ENCODE data around the gene HEG1.

Gene HEG1

DNA sequence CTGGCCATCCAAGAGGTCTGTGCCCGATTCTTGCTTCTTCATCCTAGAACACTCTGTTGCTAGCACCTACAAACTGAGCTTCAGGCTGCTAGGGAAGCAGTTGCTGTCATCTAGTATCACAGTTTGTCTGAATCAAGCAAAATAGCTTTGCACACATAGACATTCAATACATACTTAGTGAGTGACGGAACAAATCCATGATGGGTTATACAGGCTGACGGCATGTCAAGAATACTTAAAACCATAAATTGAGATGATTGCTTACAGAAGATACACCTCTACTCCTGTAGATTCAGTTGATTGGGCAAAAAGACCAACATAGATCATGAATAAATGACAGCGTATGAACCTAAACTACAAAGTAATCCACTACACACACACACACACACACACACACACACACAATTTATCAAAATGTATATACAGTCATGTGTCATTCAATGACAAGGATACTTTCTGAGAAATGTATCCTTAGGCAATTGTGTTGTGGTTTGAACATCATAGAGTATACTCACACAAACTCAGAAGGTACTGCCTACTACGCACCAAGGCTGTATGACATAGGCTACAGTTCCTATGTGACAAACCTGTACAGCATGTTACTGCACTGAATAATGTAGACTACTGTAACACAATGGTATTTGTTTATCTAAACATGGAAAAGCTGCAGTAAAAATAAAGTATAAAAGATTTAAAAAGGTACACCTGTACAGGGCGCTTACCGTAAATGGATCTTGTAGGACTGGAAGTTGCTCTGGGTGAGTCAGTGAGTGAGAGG lies 14.4 kb upstream of the HEG1 start:
- DNase-seq (ENCODE audit: low read depth in 3 of 3, low spot score in 1 of 3): no peak

DNA sequence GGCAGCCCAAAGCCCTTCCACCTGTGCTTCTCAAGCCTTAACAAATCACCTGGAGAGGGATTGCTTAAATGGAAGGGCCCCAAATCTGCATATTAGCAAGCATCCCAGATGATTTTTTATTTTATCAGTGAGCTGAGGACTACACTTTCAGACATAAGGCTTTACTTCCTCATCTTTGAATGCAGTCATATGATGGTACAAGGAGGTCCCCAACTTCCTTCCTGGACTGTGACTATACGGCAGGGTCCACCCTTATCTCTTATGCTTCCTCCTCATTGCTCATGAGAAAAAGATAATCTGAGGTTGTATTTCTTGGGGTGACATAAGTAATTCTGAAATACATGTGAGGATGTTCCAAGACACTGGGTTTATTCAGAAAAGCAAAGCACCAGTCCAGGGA lies 13.7 kb upstream of the HEG1 start:
- DNase-seq (ENCODE audit: low read depth in 3 of 3, low spot score in 1 of 3): no peak

DNA sequence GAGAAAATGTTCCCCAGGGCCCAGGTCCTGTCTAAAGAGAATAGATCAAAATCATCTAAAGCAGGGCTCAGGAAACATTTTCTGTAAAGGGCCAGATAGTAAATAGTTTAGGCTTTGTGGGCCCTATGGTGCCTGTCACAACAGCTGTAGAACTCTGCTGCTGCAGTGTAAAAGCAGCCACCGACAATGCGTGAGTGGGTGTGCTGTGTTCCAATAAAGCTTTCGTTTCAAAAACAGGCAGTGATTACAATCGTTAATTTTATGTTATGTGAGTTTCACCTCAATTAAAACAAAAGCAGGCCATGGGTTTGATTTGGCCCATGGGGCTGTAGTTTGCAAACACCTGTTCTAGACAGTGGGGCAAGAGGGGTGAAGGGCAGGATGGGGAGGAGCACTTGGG lies 12.5 kb upstream of the HEG1 start:
- DNase-seq (ENCODE audit: low read depth in 3 of 3, low spot score in 1 of 3): no peak

DNA sequence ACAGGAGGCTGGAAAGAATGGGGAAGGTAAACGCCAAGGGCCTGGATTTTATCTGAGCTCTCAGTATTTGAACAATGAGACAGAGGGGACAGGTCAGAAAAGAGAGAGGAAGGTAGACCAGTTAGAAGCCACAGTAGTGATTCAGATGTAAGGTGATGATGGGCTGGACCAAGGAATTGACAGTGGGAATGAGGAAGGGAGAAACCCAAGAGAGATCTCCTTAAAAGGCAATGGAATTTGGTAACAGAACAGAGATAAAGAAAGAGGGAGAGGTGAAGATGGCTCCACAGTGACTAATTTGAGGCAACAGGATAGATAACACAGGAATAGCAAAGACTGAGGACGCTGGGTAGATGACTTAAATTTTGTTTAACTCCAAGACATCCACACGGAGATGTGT lies 11.4 kb upstream of the HEG1 start:
- no peak for DNase-seq (ENCODE audit: low read depth in 3 of 3, low spot score in 1 of 3)

DNA sequence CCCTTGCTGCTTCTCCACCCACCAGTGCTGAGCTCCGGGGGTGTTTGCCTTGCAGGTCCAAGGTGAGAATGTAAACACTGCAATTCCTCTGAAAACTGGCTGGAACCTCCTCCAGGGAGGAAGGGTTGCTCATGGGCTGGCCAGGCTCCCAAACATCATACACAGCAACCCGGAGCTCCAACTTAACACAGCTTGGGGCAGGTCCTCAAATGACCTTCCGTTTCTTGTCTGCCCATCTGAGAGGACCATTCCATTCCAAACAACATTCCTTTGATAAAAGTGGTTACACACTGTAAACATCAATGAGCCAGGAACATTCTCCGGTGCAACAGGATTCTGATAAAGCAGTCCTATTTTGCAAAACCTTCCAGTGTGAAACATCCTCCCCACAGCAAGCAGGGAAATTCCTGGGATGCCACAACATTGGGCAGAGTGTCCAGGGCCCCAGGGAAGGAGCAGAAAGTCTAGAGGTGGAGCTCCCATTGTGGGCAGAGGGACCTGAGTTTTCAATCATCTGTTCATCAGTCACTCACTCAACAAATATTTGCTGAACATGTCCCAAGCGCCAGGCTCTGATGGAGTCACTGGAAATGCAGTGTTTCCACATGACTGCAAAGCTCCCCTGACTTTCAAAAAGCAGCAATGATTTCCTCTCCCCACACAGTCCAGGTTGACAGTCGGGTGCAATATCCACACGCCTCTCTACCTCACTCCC lies 7.3 kb upstream of the HEG1 start:
- no peak for DNase-seq (ENCODE audit: low read depth in 3 of 3, low spot score in 1 of 3)

DNA sequence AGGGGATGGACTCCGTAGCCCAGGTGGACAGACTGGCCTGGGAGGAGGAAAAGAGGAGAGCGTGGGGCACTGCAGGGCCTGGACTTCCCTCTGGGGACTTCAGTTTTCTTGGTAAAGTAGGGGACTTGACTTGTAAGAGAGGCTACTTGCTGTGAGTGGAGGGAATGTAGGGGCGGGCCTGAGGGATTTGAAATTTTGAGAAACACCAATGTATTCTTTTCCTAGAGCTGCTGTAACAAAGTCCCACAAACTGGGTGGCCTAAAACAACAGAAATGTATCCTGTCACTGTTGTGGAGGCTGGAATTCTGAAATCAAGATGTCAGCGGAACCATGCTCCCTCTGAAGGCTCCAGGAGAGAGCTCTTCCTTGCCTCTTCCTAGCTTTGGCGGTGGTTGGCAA lies 5.8 kb upstream of the HEG1 start:
- DNase-seq (ENCODE audit: low read depth in 3 of 3, low spot score in 1 of 3): no peak

DNA sequence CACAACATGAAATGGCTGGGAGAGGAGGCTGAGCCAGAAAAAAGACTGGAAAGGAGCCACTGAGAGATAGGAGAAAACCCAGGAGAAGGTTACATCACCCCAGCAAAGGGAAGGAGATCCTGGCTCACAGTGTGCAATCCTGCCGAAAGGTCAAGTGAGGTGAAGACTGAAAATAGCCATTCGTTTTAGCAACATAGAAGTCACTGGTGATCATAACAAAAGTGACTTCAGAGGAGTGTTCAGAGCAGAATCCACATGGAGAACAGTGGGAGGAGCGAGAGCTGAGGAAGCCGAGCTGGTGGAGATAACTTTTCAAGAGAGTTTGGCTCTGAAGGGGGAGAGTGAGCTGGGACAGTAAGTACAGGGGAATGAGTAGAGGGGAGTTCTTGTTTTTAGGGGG lies 5.4 kb upstream of the HEG1 start:
- no peak for DNase-seq (ENCODE audit: low read depth in 3 of 3, low spot score in 1 of 3)

DNA sequence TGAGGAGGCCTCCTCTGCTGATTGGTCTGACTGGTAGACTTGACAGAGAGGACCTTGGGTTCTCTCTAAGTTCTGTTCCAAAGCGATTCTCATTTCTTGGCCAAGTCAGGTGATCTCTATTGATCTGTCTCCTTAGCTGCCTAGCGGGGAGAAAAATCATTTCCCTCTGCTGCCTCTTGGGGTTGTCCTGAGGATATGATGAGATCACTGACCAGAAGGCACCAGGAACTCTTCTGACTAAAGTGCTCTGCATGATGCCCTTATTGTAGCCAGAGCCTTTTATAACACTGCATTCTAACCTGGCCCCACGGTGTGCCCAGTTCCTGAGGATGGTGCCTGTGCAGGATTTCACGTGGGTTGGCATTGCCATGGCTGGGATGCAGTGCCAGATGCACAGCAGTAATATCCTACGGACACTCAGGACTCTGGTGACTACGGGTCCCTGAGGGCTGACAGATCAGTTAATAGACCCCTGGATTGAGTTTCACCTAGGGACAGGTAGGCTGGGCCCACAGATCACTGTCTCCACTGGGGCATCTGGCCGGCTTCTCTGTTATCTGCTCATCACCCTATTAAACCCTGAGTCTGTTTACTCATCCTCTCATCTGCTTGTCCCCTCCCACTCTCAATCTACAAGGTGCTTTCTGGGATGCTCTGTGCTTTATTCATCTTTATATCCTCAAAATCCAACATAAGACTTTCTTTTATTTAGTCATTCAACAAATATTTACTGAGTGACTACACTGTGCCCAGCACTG lies 3.9 kb upstream of the HEG1 start:
- no peak for DNase-seq (ENCODE audit: low read depth in 3 of 3, low spot score in 1 of 3)

DNA sequence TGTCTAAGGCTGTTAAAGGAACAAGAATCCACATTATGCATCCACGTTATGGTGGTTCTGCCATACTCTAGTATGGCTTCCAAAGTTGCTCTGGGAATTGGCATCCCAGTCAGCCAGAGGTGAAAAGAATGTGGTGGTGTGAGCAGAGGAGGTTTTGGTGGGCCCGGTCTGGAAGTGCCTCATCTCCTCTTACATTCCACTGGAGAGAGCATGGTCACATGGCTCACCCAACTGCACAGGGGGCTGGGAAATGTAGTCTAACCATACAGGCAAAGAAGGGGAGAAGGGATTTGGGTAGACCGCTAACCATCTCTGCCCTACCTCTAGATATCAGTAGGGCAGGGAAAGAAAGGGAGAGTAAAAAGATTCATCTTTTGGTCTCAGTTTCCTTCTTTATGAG lies 3.2 kb upstream of the HEG1 start:
- DNase-seq (ENCODE audit: low read depth in 3 of 3, low spot score in 1 of 3): no peak

DNA sequence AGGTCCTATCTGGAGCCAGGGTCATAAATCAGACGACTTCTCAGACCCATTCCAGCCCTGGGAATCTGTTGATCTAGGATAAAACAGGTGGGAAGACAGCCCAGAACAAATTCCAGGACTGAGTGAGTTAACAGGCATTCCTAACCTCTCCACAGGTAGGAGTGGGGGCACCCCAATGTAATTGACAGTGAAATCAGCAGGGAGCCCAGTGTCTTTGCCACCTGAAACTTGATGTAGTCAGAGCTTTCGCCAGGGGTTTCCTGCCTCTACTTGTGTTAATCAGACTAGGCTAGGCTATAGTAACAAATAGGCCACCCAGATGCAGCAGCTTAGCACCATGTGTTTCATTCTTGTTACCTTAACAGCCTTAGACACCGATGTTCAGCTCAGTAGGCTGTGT lies 2.7 kb upstream of the HEG1 start:
- no peak for DNase-seq (ENCODE audit: low read depth in 3 of 3, low spot score in 1 of 3)

DNA sequence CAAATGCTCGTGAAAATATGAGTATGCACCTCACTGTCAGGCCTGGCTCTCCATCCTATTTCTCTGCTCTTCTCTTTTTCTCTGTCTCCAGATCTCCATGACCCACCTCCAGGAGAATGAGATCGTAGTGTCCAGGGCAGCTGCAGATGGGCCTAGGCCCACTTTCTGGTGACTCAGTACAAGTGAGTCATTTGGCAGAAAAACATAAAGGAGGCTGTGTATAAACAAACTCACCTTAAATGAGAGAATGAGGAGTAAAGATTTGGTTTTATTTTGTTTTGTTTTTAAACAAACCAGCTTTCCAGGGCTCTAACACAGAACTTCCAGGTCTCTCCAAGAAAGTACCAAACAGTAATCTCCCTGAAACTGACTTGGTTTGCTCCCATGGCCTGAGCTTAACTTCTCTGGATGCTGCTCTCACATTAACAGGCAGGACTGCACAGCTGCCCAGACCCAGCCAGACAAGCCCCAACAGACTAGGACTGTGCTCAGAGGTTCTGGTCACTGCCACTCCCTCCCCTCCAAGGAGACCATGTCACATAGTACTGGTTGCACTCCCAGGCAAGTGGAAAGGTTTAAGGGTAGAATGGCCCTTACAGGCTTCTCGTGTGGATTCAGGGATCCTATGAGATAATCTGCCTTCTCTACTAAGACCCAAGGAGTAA lies 1.5 kb upstream of the HEG1 start:
- DNase-seq (ENCODE audit: low read depth in 3 of 3, low spot score in 1 of 3): no peak

DNA sequence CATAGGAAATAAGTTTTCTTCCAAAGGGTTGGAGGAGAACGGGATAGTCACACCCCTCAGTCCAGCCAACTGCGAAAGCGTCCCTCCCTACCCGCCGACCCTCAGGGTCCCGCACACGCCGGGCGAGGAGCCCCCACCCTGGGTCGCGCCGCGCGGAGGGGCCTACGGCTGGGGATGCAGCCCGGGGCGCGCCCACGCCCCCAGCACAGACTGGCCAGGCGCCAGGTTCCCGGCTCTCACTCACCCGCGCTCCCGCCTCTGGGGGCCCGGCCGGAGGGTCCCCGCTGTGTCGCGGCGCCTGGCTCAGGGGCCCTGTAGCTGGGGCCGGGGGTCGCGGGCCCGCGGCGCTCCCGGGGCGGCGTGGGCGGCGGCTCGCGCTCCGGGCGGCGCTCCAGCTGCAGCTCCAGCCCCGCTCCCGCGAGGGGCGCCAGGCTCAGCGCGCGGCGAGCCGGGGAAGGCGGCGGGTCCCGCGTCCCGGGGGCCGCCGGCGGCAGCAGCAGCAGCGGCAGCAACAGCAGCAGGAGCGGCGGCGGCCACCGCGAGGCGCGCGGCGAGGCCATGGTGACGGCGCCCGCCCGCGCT lies 375 bp downstream of the HEG1 start:
- peak in 1 of 3 donors; percentile 12 for DNase-seq (ENCODE audit: low read depth in 3 of 3, low spot score in 1 of 3)

DNA sequence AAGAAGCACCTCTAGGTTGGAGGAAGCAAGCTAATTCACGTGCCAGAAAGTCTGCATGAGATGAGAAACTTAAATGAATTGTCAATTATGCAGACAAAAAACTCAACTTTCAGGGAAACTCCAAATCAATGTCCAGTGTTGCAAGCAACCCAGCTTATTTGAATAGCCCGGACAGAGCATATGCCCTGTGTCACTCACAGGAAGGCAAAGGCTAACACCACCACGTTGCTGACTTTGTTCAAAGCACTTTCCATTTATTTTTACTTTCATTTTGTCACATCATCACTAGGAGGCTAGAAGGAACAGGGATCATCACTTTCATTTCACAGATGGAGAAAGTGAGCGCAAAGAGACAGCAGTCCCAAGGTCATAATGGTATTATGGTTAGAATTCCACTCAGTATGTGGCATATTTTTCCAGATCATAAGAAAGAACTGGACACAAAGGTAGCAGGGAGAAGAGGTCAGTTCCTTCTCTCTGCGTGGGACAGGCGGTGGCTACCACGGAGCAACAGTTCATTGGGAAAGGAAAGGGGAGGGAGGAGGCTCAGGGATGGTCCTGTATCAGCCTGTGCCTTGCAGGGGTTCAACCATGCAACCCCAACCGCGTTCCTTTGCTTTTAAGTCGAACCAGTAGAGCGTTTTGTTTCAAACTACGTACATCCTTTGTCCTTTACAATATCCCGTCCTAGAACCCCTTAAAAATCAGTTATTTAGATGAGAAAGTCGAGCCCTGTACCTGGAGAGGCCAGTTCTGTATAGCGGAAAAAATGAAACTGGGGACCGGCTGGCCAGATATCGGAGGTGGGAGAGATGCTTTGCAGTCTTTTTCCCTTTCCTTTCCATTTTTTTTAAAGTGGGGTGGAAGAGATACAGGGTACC lies 1.1 kb downstream of the HEG1 start:
- no peak for DNase-seq (ENCODE audit: low read depth in 3 of 3, low spot score in 1 of 3)

DNA sequence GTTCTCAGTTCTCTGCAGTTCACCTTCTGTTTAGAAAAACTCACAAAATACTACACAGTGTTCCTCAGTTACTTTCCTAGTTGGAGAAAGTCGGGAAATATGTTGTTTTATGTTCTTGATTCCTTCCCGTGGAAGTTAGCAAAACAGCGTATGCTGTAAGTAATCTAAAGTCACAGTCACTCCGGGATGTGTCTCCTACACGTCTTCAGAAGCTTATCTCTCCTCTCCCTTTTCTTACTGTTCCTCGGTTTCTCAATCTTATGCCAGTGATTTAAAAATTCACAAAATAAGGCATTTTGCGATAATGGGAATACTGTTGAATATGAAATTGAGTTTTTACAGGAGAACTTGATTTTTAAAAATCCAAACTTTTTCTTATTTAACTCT lies 1.7 kb downstream of the HEG1 start:
- DNase-seq (ENCODE audit: low read depth in 3 of 3, low spot score in 1 of 3): no peak

DNA sequence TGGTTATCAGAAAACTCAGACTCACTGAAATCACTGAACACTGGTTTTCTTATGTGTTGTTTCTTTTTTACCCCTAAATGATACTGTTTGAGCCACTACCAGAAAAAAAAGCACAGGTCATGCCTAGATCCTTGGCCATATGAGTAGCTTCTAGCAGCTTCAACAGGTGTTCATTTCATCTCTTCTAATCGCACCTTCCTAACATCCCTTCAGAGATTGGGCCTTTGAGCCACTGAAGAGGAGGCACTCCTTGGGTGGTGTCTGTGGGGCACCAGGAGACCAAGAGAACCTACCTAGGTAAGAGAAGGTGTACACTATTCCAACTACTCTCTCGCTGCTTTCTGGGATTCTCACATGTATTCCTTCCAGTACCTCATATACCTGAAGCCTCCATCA lies 2.5 kb downstream of the HEG1 start:
- no peak for DNase-seq (ENCODE audit: low read depth in 3 of 3, low spot score in 1 of 3)

DNA sequence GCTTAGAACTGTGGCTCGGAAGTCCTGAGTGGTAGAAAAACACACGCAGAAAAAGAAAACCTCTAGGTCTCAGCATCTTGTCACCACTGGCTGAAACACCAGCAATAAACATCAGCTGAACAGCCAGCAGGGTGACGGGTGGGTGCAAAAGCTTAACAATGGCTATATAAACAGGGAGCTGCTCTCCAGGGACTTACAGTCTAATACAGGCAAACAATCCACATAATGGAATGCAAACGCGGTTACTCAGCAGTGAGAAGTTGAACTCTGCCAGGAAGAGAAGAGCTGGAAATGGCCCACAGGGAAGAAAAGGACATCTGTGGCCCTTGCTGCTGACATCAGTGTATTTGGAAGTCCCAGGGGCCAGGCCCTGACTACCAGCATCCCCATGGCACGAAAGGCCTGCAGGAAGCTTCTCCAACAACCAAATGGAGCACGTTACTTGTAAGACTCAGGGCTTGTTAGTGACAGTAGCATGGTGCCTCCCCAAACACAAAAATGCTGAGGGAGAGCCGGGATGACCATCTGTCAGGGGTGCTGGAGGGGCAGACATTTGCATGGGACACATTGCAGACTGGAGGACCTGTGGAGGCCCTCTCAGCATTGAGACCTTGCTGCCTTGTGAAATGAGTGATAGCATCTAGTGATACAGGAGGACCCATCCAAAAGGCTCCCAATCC lies 3.0 kb downstream of the HEG1 start:
- DNase-seq (ENCODE audit: low read depth in 3 of 3, low spot score in 1 of 3): no peak

DNA sequence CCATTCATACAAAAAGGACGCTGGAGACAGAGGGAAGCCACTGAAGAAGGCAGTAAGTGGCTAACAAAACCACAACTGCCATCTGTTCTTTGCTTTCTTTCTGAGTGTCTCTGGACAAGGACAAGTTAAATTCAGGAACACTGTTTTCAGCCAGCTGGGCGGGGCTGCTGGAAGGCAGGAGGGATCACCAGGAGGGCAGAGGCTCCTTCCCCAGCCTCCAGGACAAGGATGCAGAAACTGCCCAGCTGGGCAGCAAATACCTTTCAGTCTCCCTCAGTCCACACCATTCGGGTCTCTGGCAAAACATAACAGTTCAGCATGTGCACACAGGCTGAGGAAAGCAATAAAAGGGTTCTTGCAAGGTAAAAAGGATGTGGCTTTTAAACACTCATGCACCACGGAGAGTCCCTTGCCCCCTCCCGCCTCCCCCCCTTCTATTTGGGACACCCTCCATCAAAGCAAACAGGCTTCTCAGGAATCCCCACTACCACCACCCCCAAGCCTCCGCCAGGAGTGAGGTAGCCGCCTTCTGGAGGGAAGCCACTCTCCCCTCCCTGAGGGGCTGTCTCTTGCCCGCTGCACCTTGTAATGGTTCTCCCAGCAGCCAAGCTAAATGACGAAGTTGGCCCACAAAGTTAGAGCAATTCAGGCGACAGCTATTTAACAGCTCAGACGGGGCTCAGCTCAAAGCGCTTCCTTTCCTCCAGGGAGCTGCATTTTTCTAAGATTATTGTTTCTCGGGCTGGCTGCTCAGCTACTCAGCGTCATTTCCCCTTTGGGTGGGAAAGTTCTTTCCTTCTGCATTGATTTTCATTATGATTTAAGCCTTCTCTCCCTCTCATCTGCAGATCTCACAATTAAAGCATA lies 3.8 kb downstream of the HEG1 start:
- peak; percentile 39 to 46 (median 45) for DNase-seq (ENCODE audit: low read depth in 3 of 3, low spot score in 1 of 3)

DNA sequence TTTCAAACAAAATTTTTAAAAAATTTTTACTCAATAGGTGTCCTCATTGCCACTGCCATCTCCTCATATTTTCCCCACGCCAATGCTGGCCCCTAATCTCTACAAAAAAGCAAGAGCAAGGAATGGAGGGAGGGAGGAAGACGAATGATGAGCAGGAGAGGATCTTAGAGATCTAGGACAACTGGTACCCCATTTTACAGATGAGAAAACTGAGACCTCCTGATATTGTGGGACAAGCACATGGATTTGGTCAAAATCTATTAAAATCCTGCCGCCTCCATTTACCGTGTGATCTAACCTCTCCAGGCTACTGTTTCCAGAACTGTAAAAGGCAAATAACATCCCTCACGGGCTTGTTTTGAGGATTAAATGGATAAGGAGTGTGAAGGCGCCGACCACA lies 4.6 kb downstream of the HEG1 start:
- DNase-seq (ENCODE audit: low read depth in 3 of 3, low spot score in 1 of 3): no peak

All from stimulated activated CD4-positive, alpha-beta T cell treated with anti-CD3 and anti-CD28 coated beads, TNF-alpha, amount 100 ng/mL, for 1 hour (primary cell).